ENCODE results near the gene TFAP2E.

DNA sequence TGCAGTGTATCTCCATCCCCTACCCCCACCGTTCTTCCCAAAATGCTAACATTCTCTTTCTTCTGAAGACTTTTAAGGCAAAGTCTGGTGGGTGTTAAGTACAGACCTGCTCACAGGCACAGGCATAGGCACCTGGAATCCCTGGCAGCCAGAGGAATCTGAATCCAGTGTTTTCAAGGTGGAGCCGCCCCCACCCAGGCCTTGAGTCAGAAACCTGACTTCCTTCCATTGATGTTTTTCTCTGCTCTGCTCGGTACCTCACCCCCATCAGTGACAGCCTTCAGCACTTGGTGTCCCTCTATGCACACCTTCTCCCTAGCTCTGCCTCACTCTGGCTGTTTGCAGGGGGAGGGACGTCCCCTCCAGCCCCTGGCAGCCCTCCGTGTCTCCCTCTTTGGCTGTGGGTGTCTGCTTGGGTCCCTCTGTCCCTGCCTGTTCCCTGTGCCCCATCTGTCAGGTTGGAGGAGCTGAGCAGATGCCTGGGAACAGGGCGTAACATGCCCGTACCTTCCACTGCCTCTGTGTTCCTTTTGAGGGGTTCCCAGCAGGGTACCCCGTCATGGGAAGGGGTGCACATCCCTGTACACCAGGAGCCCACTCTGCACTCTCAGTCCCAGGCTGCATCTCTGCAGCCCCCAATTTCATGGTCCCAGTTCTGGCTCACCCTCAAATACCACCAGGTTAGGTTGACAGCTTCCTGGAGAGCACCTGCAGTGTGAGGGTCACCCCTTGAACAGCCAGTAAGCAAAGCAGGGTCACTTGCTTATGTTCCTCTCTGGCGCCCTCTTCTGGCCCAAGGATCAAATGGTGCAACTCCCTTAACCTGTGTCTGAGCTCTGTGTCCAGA lies 8.9 kb upstream of the TFAP2E start:
- TF ChIP-seq CTCF (conservative IDR thresholded peaks at IDR 0.05) (peak; percentile 83), EZH2 (IDR thresholded peaks at IDR 0.05; ENCODE audit: low read depth) (no peak)

All from PC-9 (cell line).